SU-DHL-6 (cell line): Measurements from ENCODE around the gene U2AF1L4.
A peak's percentile ranks its signal among the peaks of the same experiment; 100 is the strongest.

ENCODE experiments used
- H2AFZ ChIP-seq: fragments of 200-600 bp; sonication (generic); 2 replicates; pipeline ENCODE4 v1.6.1; 2014; ENCODE audit warnings: low read depth, mild to moderate bottlenecking, moderate library complexity, mixed read lengths, antibody characterized with exemption, low read length; ENCODE audit not compliant: severe bottlenecking
- H3F3A ChIP-seq: fragments of 200-600 bp; shearing (Covaris generic); 2 replicates; pipeline ENCODE4 v1.6.0; 2016; ENCODE audit warnings: antibody characterized with exemption, mild to moderate bottlenecking; ENCODE audit not compliant: insufficient read depth
- H3K27ac ChIP-seq: fragments of 200-600 bp; sonication (generic); 2 replicates; pipeline ENCODE4 v1.5.1; 2016; ENCODE audit warnings: low read depth, mild to moderate bottlenecking, low read length, moderate library complexity, mixed read lengths
- H3K27me3 ChIP-seq: fragments of 200-600 bp; sonication (generic), shearing (Covaris generic); 2 replicates; pipeline ENCODE4 v1.6.0; 2014; ENCODE audit warnings: mild to moderate bottlenecking, low read length
- H3K36me3 ChIP-seq: fragments of 200-600 bp; sonication (generic); 2 replicates; pipeline ENCODE4 v1.6.1; 2014; ENCODE audit warnings: mild to moderate bottlenecking, low read length, mixed read lengths
- H3K4me2 ChIP-seq: fragments of 300-600, 200-600 bp; shearing (Covaris generic), sonication (generic); 2 replicates; pipeline ENCODE4 v1.6.0; 2014; ENCODE audit warnings: low read length, low read depth, mild to moderate bottlenecking; ENCODE audit not compliant: poor library complexity, severe bottlenecking
- H3K4me3 ChIP-seq: fragments of 200-600 bp; sonication (generic); 2 replicates; pipeline ENCODE4 v1.5.1; 2014; ENCODE audit warnings: antibody characterized with exemption, low read length, mild to moderate bottlenecking, mixed read lengths; ENCODE audit not compliant: insufficient read depth, poor library complexity, severe bottlenecking
- H3K79me2 ChIP-seq: fragments of 200-600 bp; sonication (generic); 2 replicates; pipeline ENCODE4 v1.6.1; 2014; ENCODE audit warnings: mild to moderate bottlenecking, low read length, moderate library complexity; ENCODE audit not compliant: insufficient read depth
- H3K9ac ChIP-seq: fragments of 200-600 bp; sonication (generic); 2 replicates; pipeline ENCODE4 v1.7.0; 2014; ENCODE audit warnings: mild to moderate bottlenecking, low read length
- H3K9me2 ChIP-seq: fragments of 200-600 bp; sonication (generic); replicated peaks from 2 replicates; pipeline ENCODE4 v1.6.1; 2014; ENCODE audit warnings: low read length; ENCODE audit not compliant: insufficient read depth
- H3K9me3 ChIP-seq: fragments of 200-600 bp; sonication (generic); 2 replicates; pipeline ENCODE4 v1.6.1; 2014; ENCODE audit warnings: low read length, mixed read lengths; ENCODE audit not compliant: insufficient read depth
- H4K20me1 ChIP-seq: fragments of 200-600 bp; sonication (generic); 2 replicates; pipeline ENCODE4 v1.6.1; 2014; ENCODE audit warnings: low read depth, mild to moderate bottlenecking, antibody characterized with exemption, low read length, moderate library complexity, mixed read lengths
- EZH2phosphoT487 ChIP-seq: fragments of 200-600 bp; sonication (generic), shearing (Covaris generic); conservative IDR thresholded peaks from 2 replicates; pipeline ENCODE4 v1.6.1; 2018; ENCODE audit warnings: mild to moderate bottlenecking, antibody characterized with exemption, low read length, moderate library complexity, mixed read lengths
- TF ChIP-seq, protein P1 (sequence below): fragments of 200-600 bp; sonication (generic); IDR thresholded peaks from one replicate; pipeline ENCODE4 v1.5.1; 2017; ENCODE audit warnings: antibody characterized with exemption, mild to moderate bottlenecking, low read length, moderate library complexity; ENCODE audit not compliant: insufficient read depth, poor library complexity, severe bottlenecking

Gene U2AF1L4

GRCh38 chr19:35776102-35776788, 31.0 kb upstream of the U2AF1L4 start:
- H3K27me3 ChIP-seq, result no peaks in the 10 kb centered on the region

DNA sequence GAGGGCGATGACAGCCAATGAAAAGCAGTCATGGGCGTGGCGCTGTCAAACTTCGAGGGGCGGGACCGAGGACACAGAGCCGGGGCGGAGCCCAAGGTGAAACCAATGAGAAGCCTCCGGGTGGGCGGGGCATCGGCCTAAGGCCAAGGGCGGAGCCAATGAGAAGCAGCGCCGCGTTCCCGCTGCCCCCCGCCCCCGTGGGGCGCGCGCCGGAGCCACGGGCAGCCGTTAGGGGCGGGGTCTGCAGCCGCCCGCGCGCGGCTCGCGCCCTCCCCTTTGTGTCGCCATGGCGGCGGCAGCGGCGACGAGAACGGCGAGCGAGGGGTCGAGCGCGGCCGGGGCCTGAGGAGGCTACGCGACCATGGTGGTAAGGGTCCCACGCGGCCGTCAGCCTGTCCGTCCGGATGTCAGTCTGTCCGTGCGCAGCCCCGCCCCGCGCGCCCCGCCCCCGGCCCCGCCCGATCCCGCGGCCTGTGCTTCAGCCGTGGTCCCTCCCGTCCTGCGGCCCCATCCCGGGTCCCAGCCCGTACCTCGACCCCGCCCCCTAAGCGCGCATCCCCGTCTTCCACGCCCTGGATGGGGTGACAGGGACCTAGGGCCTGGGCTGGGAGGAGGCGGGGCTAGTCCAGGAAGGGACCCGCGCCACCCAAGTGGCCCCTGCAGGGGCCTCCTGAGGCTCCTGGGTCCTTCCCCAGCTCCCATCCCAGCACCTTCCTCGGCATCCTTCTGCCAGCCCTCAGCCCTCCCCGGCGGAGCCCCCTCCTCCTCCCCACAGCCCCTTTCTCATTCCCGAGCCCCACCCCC, 30.3 kb upstream of the U2AF1L4 start, which contains the start of gene ARHGAP33:
TSS of gene ARHGAP33 (plus strand) at position 267 of the 804 bp plus-strand sequence. CDS start at position 362, 95 bp downstream.
- no peaks in the 10 kb centered on the region for H3K9me3 ChIP-seq
- no peaks in the 10 kb centered on the region for H3K27me3 ChIP-seq
- peak within 1 kb of the TSS; percentile 60 for H2AFZ ChIP-seq
- peak within 1 kb of the TSS; percentile 40 for H3K27ac ChIP-seq
- TF ChIP-seq EZH2phosphoT487, result no peak
- TF ChIP-seq, protein P1, sequence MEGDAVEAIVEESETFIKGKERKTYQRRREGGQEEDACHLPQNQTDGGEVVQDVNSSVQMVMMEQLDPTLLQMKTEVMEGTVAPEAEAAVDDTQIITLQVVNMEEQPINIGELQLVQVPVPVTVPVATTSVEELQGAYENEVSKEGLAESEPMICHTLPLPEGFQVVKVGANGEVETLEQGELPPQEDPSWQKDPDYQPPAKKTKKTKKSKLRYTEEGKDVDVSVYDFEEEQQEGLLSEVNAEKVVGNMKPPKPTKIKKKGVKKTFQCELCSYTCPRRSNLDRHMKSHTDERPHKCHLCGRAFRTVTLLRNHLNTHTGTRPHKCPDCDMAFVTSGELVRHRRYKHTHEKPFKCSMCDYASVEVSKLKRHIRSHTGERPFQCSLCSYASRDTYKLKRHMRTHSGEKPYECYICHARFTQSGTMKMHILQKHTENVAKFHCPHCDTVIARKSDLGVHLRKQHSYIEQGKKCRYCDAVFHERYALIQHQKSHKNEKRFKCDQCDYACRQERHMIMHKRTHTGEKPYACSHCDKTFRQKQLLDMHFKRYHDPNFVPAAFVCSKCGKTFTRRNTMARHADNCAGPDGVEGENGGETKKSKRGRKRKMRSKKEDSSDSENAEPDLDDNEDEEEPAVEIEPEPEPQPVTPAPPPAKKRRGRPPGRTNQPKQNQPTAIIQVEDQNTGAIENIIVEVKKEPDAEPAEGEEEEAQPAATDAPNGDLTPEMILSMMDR, result no peak
- no peaks in the 10 kb centered on the region for H4K20me1 ChIP-seq
- peak within 1 kb of the TSS; percentile 74 for H3K9ac ChIP-seq
- H3K4me3 ChIP-seq, result peak within 1 kb of the TSS; percentile 69
- H3K79me2 ChIP-seq, result no peaks in the 10 kb centered on the region; the same call in 1 of the 2 replicates
- H3K36me3 ChIP-seq, result no peaks in the 10 kb centered on the region
- no peaks in the 10 kb centered on the region for H3K9me2 ChIP-seq
- H3K4me2 ChIP-seq, result peak within 1 kb of the TSS; percentile 64
- H3F3A ChIP-seq, result peaks cover 3% of the 10 kb centered on the region; the same call in 1 of the 2 replicates

More at GRCh38 chr19:35776102-35776788, 31.0 kb upstream of the U2AF1L4 start:
- Histone ChIP-seq H3K9ac (peak overlapping the region; percentile 74), H3K27ac (peak overlapping the region; percentile 40), H4K20me1 (no peaks in the 10 kb centered on the region), H3K9me2 (no peaks in the 10 kb centered on the region), H2AFZ (no peak overlapping the region), H3K4me2 (peak overlapping the region; percentile 64), H3F3A (peaks cover 3% of the 10 kb centered on the region; the same call in 1 of the 2 replicates), H3K36me3 (no peaks in the 10 kb centered on the region), H3K4me3 (peak overlapping the region; percentile 69), H3K79me2 (no peaks in the 10 kb centered on the region; the same call in 1 of the 2 replicates), H3K9me3 (no peaks in the 10 kb centered on the region)
- TF ChIP-seq EZH2phosphoT487, result no peak
- TF ChIP-seq, protein P1, result no peak

DNA sequence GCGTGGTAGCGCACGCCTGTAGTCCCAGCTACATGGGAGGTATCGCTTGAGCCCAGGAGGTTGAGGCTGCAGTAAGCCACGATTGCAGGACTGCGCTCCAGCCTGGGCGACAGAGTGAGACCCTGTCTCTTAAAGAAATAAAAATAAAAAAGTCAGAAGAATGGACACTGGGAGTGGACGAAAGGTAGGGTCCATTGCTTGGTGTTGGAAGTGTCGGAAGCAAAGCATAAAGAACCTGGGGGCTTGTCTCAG, 29.8 kb upstream of the U2AF1L4 start:
- H3K9ac ChIP-seq, result no peak overlapping the region

More for the DNA sequence above, 29.8 kb upstream of the U2AF1L4 start:
- Histone ChIP-seq H2AFZ (peak overlapping the region; percentile 60), H3K79me2 (no peaks in the 10 kb centered on the region; the same call in 1 of the 2 replicates), H3K4me3 (no peak overlapping the region), H3K27me3 (no peaks in the 10 kb centered on the region), H3F3A (peaks cover 3% of the 10 kb centered on the region; the same call in 1 of the 2 replicates), H3K27ac (no peak overlapping the region), H4K20me1 (no peaks in the 10 kb centered on the region), H3K9me2 (no peaks in the 10 kb centered on the region), H3K9me3 (no peaks in the 10 kb centered on the region), H3K36me3 (no peaks in the 10 kb centered on the region), H3K4me2 (peak overlapping the region; percentile 32)
- no peak for TF ChIP-seq EZH2phosphoT487
- TF ChIP-seq, protein P1, result no peak
